ENCODE results near the gene IL4I1.
A peak's percentile ranks its signal among the peaks of the same experiment; 100 is the strongest.

IL4I1 gene

DNA sequence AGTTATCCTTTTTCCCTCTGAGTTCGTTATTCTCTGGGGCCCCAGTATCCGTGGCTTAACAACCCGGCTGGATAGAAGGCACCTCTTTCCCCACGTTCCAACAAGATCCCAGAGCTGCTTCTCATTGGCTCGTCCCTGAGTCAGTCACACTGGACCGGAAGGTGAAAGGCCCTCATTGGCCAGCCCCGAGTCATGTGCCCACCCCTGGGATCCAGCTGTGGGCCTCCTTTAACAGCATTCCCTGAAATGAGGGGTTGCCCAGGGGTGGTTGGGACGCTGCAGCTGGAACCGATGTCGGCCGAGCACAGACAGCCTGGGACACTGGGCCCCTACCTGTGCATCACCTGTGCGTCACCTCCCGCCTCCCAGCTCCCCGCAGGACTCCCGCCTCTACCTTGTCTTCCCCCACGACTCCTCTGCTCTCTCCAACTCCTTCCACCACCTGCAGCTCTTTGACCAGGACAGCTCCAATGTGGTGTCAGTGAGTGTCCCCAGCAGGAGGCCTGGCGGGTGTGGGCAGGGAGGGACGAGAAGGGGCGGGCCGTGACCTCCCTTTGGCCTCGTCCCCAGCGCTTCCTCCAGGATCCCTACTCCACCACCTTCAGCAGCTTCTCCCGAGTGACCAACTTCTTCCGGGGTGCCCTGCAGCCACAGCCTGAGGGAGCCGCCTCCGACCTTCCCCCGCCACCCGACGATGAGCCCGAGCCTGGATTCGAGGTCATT is 14.9 kb downstream of the IL4I1 start:
- H3K9me3 ChIP-seq (replicated peaks; ENCODE audit: low read length) = peaks cover 7% of the 10 kb centered on the region
- H3K4me3 ChIP-seq (ENCODE audit: low read length) = no peak overlapping the region
- H3K4me1 ChIP-seq (ENCODE audit: control insufficient read depth, insufficient read depth, low read length) = peaks cover 7% of the 10 kb centered on the region
- no peak overlapping the region for H3K4me2 ChIP-seq (ENCODE audit: low read length)
- H3K36me3 ChIP-seq (ENCODE audit: insufficient read depth, low read length) = peaks cover 50% of the 10 kb centered on the region
- no peaks in the 10 kb centered on the region for H3K27me3 ChIP-seq (ENCODE audit: control insufficient read depth, insufficient read depth, low read length)
- H3K9ac ChIP-seq (ENCODE audit: low read depth, low read length) = no peak overlapping the region

- Histone ChIP-seq H3K36me3 (ENCODE audit: insufficient read depth, low read length) (peaks cover 50% of the 10 kb centered on the region), H3K9ac (ENCODE audit: low read depth, low read length) (no peak overlapping the region), H3K4me1 (ENCODE audit: control insufficient read depth, insufficient read depth, low read length) (peaks cover 7% of the 10 kb centered on the region), H3K4me3 (ENCODE audit: low read length) (no peak overlapping the region), H3K4me2 (ENCODE audit: low read length) (no peak overlapping the region), H3K9me3 (replicated peaks; ENCODE audit: low read length) (peaks cover 7% of the 10 kb centered on the region), H3K27me3 (ENCODE audit: control insufficient read depth, insufficient read depth, low read length) (no peaks in the 10 kb centered on the region)
Measured at GRCh38 chr19:49881186-49881585, 15.5 kb downstream of the IL4I1 start.

- peaks cover 50% of the 10 kb centered on the region for H3K36me3 ChIP-seq (ENCODE audit: insufficient read depth, low read length)
- no peak overlapping the region for H3K9ac ChIP-seq (ENCODE audit: low read depth, low read length)
- no peak overlapping the region for H3K4me3 ChIP-seq (ENCODE audit: low read length)
Measured at GRCh38 chr19:49880162-49880869, 16.4 kb downstream of the IL4I1 start.

DNA sequence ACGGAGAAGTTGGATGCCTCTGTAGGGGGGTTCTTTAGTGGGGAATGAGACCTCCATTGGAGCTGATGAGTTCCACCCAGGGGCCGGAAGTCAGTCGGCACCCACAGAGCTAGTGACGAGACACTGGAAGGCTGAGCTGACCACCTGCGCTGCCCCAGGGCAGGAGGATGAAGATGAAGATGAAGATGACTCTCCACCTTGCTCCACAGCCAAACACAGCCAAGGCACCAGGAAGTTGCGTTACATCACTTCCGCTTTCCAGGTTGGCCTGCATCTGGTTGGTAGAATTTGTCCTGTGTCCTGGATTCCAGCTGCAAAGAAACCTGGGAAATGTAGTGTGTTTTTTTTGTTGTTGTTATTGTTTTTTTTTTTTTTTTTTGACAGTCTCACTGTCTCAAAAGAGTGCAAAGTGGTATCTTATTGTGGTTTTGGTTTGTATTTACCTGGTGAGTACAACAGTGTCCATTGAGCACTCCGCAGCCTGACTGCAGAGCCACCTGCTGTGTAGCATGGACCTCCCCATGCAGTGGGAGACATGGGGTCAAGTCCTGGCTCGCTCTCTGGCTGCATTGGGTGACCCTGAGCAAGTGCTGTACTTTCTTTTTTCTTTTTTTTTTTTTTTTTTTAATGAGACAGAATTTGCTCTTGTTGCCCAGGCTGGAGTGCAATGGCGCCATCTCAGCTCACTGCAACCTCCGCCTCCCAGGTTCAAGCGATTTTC is 17.3 kb downstream of the IL4I1 start:
- no peak overlapping the region for H3K4me3 ChIP-seq (ENCODE audit: low read length)
- peaks cover 44% of the 10 kb centered on the region for H3K36me3 ChIP-seq (ENCODE audit: insufficient read depth, low read length)

More at GRCh38 chr19:49880162-49880869, 16.4 kb downstream of the IL4I1 start:
- H3K4me2 ChIP-seq (ENCODE audit: low read length) = no peak overlapping the region
- H3K9me3 ChIP-seq (replicated peaks; ENCODE audit: low read length) = peaks cover 7% of the 10 kb centered on the region
- no peaks in the 10 kb centered on the region for H3K27me3 ChIP-seq (ENCODE audit: control insufficient read depth, insufficient read depth, low read length)
- H3K4me1 ChIP-seq (ENCODE audit: control insufficient read depth, insufficient read depth, low read length) = peaks cover 12% of the 10 kb centered on the region

GRCh38 chr19:49878744-49879070 is 18.0 kb downstream of the IL4I1 start:
- Histone ChIP-seq H3K4me1 (ENCODE audit: control insufficient read depth, insufficient read depth, low read length) (peaks cover 19% of the 10 kb centered on the region), H3K9ac (ENCODE audit: low read depth, low read length) (peak overlapping the region; percentile 99), H3K9me3 (replicated peaks; ENCODE audit: low read length) (peaks cover 7% of the 10 kb centered on the region), H3K27me3 (ENCODE audit: control insufficient read depth, insufficient read depth, low read length) (no peaks in the 10 kb centered on the region), H3K4me3 (ENCODE audit: low read length) (peak overlapping the region; percentile 96), H3K4me2 (ENCODE audit: low read length) (peak overlapping the region; percentile 86), H3K36me3 (ENCODE audit: insufficient read depth, low read length) (peaks cover 37% of the 10 kb centered on the region)

More for the DNA sequence above, 17.3 kb downstream of the IL4I1 start:
- Histone ChIP-seq H3K9me3 (replicated peaks; ENCODE audit: low read length) (peaks cover 7% of the 10 kb centered on the region), H3K4me1 (ENCODE audit: control insufficient read depth, insufficient read depth, low read length) (peaks cover 19% of the 10 kb centered on the region), H3K27me3 (ENCODE audit: control insufficient read depth, insufficient read depth, low read length) (no peaks in the 10 kb centered on the region), H3K9ac (ENCODE audit: low read depth, low read length) (no peak overlapping the region), H3K4me2 (ENCODE audit: low read length) (no peak overlapping the region)

- Histone ChIP-seq H3K27me3 (ENCODE audit: control insufficient read depth, insufficient read depth, low read length) (no peaks in the 10 kb centered on the region), H3K9me3 (replicated peaks; ENCODE audit: low read length) (peaks cover 6% of the 10 kb centered on the region), H3K4me2 (ENCODE audit: low read length) (peak overlapping the region; percentile 86), H3K4me3 (ENCODE audit: low read length) (peak overlapping the region; percentile 96), H3K4me1 (ENCODE audit: control insufficient read depth, insufficient read depth, low read length) (peaks cover 19% of the 10 kb centered on the region), H3K9ac (ENCODE audit: low read depth, low read length) (peak overlapping the region; percentile 99), H3K36me3 (ENCODE audit: insufficient read depth, low read length) (peaks cover 32% of the 10 kb centered on the region)
Measured at GRCh38 chr19:49877879-49878743, 18.6 kb downstream of the IL4I1 start.

DNA sequence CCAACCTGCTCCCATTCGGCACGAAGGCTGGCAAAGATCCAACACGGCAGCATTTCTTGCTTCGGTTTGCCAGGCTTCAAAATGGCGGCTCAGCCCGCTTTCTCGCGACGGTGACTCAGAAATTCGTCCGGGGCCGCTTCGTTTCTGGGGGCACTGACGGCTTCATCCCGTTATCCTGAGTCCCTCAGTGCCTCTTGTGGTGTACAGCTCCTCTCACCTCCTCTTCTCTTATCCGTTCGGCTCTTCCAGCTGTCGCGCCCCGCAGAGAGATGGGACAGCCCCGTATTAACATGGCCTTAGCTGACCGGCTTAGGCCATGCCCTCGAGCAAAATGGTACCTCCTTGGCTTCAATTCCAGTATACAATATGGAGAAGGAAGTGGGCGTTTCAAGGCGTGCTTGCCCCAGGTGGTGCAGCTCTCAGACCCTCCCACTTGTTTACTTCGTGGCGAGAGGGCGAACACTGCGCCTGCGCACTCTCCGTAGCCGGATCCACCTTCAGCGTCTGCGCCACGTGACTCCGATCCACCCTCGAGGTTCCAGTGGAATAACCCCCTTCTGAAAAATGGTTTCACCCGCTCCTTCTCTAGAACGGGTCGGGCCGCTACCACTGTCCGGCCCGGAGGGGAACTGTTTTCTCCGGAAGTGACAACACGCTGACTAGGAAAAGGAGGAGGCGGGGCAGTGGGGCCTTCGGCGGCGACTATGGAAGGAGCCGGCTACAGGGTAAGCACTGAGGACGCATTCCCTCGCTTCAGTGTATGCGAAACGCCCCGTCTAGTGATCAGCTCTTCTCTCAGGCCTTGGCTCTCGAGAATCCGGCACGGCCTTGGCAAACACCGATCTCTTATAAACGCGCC is 19.4 kb downstream of the IL4I1 start, which contains the start of the genes AKT1S1 and TBC1D17:
Gene AKT1S1, minus strand, starts transcription at position 336 of the 859 bp plus-strand sequence. CDS start 4,060 bp downstream, outside the sequence.
Gene TBC1D17, plus strand, starts transcription at position 683 of the 859 bp plus-strand sequence. Its CDS starts 22 bp downstream, at position 705.
- H3K36me3 ChIP-seq (ENCODE audit: insufficient read depth, low read length) = peaks cover 23% of the 10 kb centered on the region
- peaks cover 19% of the 10 kb centered on the region for H3K4me1 ChIP-seq (ENCODE audit: control insufficient read depth, insufficient read depth, low read length)

DNA sequence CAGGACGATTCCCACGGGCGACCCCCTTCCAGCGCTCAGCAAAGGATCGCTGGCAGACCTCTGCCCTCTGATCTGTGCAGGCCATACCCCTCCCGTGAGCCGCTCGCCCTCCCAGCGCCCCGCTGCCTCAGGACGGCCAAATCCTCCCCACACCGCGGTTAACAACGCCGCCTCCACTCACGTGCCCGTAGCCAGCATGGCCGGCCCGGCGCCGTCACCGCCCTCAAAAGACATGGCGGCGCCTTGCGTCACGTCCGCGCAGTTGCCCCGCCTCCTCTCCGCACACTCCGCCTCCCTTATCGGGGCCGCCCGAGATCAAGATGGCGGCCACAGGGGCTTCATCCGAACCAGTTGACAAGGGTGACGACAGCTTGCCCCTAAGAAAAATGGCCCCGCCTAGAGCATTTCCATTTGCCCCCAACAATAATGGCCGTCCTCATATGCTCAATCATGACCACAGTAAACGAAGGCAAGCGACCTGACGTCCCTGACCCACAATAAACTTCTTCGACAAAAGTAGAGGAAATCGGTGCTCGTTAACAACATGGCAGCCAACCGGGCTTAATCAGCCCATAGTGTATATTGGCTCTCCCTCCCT is 20.2 kb downstream of the IL4I1 start:
- peaks cover 16% of the 10 kb centered on the region for H3K36me3 ChIP-seq (ENCODE audit: insufficient read depth, low read length)

More for the DNA sequence above, 19.4 kb downstream of the IL4I1 start, which contains the start of the genes AKT1S1 and TBC1D17:
- Histone ChIP-seq H3K4me3 (ENCODE audit: low read length) (peak within 1 kb of the TSS; percentile 96), H3K27me3 (ENCODE audit: control insufficient read depth, insufficient read depth, low read length) (no peaks in the 10 kb centered on the region), H3K9ac (ENCODE audit: low read depth, low read length) (peak within 1 kb of the TSS; percentile 99), H3K9me3 (replicated peaks; ENCODE audit: low read length) (no peaks in the 10 kb centered on the region), H3K4me2 (ENCODE audit: low read length) (peak within 1 kb of the TSS; percentile 98)

DNA sequence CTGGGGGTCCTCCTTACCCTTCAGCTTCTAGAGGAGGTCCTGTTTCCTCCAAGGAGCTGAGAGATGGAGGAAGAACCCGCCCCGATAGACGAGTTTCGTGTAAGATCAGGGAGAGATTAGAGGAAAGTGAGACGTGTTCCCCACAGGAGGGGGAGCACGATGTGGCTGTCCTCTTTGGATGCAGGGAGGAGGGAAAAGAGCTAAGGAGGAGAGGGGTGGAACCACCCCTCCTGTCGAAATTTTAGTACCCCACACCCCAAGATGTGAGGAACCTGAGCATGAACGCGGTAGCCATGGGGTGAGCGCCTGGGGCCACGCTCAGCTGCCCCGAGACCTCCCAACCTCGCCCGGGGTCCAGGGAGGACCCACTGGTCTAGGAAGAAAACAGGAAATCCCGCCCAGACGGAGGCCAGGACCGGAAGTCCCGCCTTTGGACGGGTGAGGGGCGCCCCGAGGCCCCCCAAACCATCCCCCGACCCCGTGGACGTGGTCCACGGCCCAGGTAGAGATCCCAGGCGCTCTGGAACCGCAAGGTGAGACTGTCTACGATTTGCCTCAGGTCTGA is 20.7 kb downstream of the IL4I1 start:
- Histone ChIP-seq H3K36me3 (ENCODE audit: insufficient read depth, low read length) (peaks cover 15% of the 10 kb centered on the region), H3K9me3 (replicated peaks; ENCODE audit: low read length) (no peaks in the 10 kb centered on the region), H3K4me2 (ENCODE audit: low read length) (peak overlapping the region; percentile 98), H3K9ac (ENCODE audit: low read depth, low read length) (peak overlapping the region; percentile 99), H3K4me3 (ENCODE audit: low read length) (peak overlapping the region; percentile 96), H3K27me3 (ENCODE audit: control insufficient read depth, insufficient read depth, low read length) (no peaks in the 10 kb centered on the region), H3K4me1 (ENCODE audit: control insufficient read depth, insufficient read depth, low read length) (peaks cover 23% of the 10 kb centered on the region)

More for the DNA sequence above, 20.2 kb downstream of the IL4I1 start:
- Histone ChIP-seq H3K4me2 (ENCODE audit: low read length) (peak overlapping the region; percentile 98), H3K27me3 (ENCODE audit: control insufficient read depth, insufficient read depth, low read length) (no peaks in the 10 kb centered on the region), H3K4me1 (ENCODE audit: control insufficient read depth, insufficient read depth, low read length) (peaks cover 23% of the 10 kb centered on the region), H3K9me3 (replicated peaks; ENCODE audit: low read length) (no peaks in the 10 kb centered on the region), H3K4me3 (ENCODE audit: low read length) (peak overlapping the region; percentile 96), H3K9ac (ENCODE audit: low read depth, low read length) (peak overlapping the region; percentile 99)

Measured in skeletal muscle satellite cell (primary cell).